ENCODE results near the gene CBY1. TPM values are rescaled to one million over a fixed set of nuclear protein-coding genes. Genes with fewer than 3 reads are reported as not detected.

Gene CBY1
- total RNA-seq, 2 donors from 2014 or later: 13.8 TPM

DNA sequence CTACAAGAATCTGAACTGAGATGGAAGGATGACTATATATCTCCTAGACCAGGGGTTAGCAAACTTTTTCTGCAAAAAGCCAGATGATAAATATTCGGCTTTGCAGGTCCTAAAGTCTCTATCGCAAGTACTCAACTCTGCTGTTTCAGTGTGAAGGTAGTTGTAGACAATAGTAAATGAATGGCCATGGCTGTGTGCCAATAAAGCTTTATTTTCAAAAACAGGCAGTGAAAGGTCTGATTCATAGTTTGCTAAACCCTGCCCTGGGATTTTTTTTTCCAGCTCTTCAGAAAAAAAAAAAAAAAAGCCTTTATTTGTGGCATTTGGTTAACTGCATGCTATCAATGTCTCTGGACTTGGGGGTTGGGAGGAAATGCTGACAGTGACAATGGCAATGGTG is 37.8 kb upstream of the CBY1 start:
- H3K4me1 ChIP-seq (ENCODE audit: control insufficient read depth in 1 of 2, low read depth in 2 of 2): no peaks in the 10 kb centered on the region
- DNase-seq (ENCODE audit: low spot score) (no peak), ATAC-seq (ENCODE audit: insufficient number of reproducible peaks, low FRiP score, low read depth) (no peak)
- no peaks in the 10 kb centered on the region for H3K27me3 ChIP-seq (replicated peaks; ENCODE audit: insufficient read depth)
- no peak overlapping the region for H3K4me3 ChIP-seq
- TF ChIP-seq, protein P1, sequence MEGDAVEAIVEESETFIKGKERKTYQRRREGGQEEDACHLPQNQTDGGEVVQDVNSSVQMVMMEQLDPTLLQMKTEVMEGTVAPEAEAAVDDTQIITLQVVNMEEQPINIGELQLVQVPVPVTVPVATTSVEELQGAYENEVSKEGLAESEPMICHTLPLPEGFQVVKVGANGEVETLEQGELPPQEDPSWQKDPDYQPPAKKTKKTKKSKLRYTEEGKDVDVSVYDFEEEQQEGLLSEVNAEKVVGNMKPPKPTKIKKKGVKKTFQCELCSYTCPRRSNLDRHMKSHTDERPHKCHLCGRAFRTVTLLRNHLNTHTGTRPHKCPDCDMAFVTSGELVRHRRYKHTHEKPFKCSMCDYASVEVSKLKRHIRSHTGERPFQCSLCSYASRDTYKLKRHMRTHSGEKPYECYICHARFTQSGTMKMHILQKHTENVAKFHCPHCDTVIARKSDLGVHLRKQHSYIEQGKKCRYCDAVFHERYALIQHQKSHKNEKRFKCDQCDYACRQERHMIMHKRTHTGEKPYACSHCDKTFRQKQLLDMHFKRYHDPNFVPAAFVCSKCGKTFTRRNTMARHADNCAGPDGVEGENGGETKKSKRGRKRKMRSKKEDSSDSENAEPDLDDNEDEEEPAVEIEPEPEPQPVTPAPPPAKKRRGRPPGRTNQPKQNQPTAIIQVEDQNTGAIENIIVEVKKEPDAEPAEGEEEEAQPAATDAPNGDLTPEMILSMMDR (IDR thresholded peaks at IDR 0.05): no peak
- H3K9me3 ChIP-seq: no peaks in the 10 kb centered on the region
- no peak overlapping the region for H3K27ac ChIP-seq
- H3K36me3 ChIP-seq: no peaks in the 10 kb centered on the region

DNA sequence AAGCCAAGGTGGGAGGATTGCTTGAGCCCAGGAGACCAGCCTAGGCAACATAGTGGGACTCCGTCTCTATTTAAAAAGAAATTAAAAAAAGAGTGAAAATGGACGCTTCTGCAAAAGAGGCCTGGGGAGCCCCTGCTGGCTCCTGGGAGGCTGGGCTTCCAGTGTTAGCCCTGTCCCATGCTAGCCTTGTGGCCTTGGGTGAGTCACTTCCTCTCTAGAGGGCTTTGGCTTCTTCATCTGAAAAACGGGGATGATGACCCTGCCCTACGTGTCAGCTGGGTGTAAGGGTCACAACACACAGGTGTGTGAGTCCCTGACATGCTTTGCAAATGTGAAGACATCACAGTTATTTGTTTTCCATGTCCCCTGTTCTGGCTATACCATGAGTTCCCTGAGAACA is 33.1 kb upstream of the CBY1 start:
- no peak overlapping the region for H3K4me3 ChIP-seq
- no peaks in the 10 kb centered on the region for H3K4me1 ChIP-seq (ENCODE audit: control insufficient read depth in 1 of 2, low read depth in 2 of 2)
- no peak for DNase-seq (ENCODE audit: low spot score)
- no peaks in the 10 kb centered on the region for H3K9me3 ChIP-seq
- no peaks in the 10 kb centered on the region for H3K36me3 ChIP-seq
- TF ChIP-seq, protein P1 (IDR thresholded peaks at IDR 0.05): no peak
- no peaks in the 10 kb centered on the region for H3K27me3 ChIP-seq (replicated peaks; ENCODE audit: insufficient read depth)
- no peak for ATAC-seq (ENCODE audit: insufficient number of reproducible peaks, low FRiP score, low read depth)
- H3K27ac ChIP-seq: no peak overlapping the region

DNA sequence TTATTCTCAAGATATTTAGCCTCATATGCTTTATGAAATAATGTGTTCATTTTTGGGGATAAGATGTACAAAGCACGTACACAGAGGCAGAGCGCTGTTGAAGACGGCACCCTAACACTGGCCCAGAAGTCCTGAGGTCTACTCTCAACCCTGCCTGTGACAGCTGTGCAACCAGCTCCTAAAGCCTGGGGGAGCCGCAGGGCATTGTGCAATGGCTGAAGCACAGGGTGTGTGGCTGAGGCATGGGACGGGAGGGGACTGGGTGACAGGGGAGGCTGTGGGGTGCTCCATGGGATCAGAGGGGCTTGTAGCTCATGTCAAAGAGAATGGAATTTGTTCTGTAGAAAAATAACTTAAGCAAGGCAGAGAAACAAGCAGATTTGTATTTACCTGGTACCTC is 28.0 kb upstream of the CBY1 start:
- H3K27ac ChIP-seq: no peak overlapping the region
- TF ChIP-seq, protein P1 (IDR thresholded peaks at IDR 0.05): no peak

DNA sequence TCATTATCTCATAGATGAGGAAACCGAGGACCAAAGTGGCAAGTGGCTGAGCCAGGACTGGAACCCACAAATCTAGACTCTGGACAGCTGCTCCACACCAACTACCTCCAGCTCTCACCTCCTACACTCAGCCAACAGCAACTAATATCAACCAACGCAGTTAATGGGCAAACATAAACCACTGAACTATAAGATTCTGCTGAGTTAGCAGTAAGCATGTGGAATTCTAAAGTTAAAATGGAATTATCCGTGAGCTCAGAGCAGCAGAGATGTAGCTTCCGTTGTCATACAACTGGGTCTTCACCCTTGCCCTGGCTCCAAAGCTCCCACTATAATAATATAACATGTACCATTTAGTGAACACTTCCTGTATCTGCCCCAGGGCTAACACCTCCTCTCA is 27.3 kb upstream of the CBY1 start:
- Histone ChIP-seq H3K36me3 (no peaks in the 10 kb centered on the region), H3K27me3 (replicated peaks; ENCODE audit: insufficient read depth) (no peaks in the 10 kb centered on the region), H3K4me1 (ENCODE audit: control insufficient read depth in 1 of 2, low read depth in 2 of 2) (no peaks in the 10 kb centered on the region), H3K4me3 (no peak overlapping the region), H3K9me3 (no peaks in the 10 kb centered on the region), H3K27ac (no peak overlapping the region)
- no peak for DNase-seq (ENCODE audit: low spot score)
- ATAC-seq (ENCODE audit: insufficient number of reproducible peaks, low FRiP score, low read depth): no peak
- TF ChIP-seq, protein P1 (IDR thresholded peaks at IDR 0.05): no peak

More for the DNA sequence above, 28.0 kb upstream of the CBY1 start:
- H3K9me3 ChIP-seq: no peaks in the 10 kb centered on the region
- no peaks in the 10 kb centered on the region for H3K4me1 ChIP-seq (ENCODE audit: control insufficient read depth in 1 of 2, low read depth in 2 of 2)
- DNase-seq (ENCODE audit: low spot score): no peak
- H3K27me3 ChIP-seq (replicated peaks; ENCODE audit: insufficient read depth): no peaks in the 10 kb centered on the region
- no peaks in the 10 kb centered on the region for H3K36me3 ChIP-seq
- H3K4me3 ChIP-seq: no peak overlapping the region
- ATAC-seq (ENCODE audit: insufficient number of reproducible peaks, low FRiP score, low read depth): no peak

DNA sequence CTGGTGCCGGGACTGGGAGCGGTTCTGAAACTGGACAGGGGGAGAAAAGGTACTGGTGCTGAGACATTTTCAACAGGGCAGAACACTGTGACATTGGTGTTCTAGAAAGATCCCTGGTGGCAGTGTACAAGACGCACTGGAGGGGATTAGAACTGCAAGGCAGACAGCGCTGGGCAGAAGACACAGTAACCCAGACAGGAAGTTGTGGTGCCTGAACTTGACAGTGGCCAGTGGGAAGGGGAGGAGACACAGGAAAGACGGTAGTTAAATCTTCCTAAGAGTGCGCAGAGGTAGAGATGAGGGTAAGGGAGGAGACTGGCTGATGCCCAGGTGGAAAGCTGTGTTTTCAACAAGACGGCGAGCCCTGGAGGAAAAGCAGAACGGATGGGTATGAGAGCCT is 24.7 kb upstream of the CBY1 start:
- TF ChIP-seq, protein P1 (IDR thresholded peaks at IDR 0.05): no peak
- Histone ChIP-seq H3K4me3 (no peak overlapping the region), H3K27me3 (replicated peaks; ENCODE audit: insufficient read depth) (no peaks in the 10 kb centered on the region), H3K9me3 (no peaks in the 10 kb centered on the region), H3K4me1 (ENCODE audit: control insufficient read depth in 1 of 2, low read depth in 2 of 2) (no peaks in the 10 kb centered on the region), H3K36me3 (no peaks in the 10 kb centered on the region), H3K27ac (no peak overlapping the region)
- ATAC-seq (ENCODE audit: insufficient number of reproducible peaks, low FRiP score, low read depth) (no peak), DNase-seq (ENCODE audit: low spot score) (no peak)

Measured in thoracic aorta (tissue), 2 donors.